ENCODE data around the gene CNN1. TPM values are rescaled to one million over a fixed set of nuclear protein-coding genes. Genes with fewer than 3 reads are reported as not detected.

The CNN1 gene
- total RNA-seq, 1 donor from 2014 or later = 276 TPM

- Histone ChIP-seq H3K9me3 (no peaks in the 10 kb centered on the region), H3K36me3 (no peaks in the 10 kb centered on the region), H3K27me3 (no peaks in the 10 kb centered on the region), H3K27ac (no peak overlapping the region), H3K4me3 (no peak overlapping the region), H3K4me1 (peaks cover 23% of the 10 kb centered on the region)
- intact Hi-C loops (cut with DNase I) = no loop called here
- TF ChIP-seq, protein P1, sequence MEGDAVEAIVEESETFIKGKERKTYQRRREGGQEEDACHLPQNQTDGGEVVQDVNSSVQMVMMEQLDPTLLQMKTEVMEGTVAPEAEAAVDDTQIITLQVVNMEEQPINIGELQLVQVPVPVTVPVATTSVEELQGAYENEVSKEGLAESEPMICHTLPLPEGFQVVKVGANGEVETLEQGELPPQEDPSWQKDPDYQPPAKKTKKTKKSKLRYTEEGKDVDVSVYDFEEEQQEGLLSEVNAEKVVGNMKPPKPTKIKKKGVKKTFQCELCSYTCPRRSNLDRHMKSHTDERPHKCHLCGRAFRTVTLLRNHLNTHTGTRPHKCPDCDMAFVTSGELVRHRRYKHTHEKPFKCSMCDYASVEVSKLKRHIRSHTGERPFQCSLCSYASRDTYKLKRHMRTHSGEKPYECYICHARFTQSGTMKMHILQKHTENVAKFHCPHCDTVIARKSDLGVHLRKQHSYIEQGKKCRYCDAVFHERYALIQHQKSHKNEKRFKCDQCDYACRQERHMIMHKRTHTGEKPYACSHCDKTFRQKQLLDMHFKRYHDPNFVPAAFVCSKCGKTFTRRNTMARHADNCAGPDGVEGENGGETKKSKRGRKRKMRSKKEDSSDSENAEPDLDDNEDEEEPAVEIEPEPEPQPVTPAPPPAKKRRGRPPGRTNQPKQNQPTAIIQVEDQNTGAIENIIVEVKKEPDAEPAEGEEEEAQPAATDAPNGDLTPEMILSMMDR (IDR thresholded peaks at IDR 0.05) = no peak
- TF ChIP-seq POLR2A (IDR thresholded peaks at IDR 0.05) = no peak
- TF ChIP-seq POLR2AphosphoS5 (IDR thresholded peaks at IDR 0.05; ENCODE audit: insufficient read depth in 1 of 2, low read depth in 1 of 2) = no peak
- no peak for DNase-seq (ENCODE audit: extremely low spot score in 2 of 2)
Observed at GRCh38 chr19:11574689-11575088, 36.0 kb downstream of the CNN1 start.

DNA sequence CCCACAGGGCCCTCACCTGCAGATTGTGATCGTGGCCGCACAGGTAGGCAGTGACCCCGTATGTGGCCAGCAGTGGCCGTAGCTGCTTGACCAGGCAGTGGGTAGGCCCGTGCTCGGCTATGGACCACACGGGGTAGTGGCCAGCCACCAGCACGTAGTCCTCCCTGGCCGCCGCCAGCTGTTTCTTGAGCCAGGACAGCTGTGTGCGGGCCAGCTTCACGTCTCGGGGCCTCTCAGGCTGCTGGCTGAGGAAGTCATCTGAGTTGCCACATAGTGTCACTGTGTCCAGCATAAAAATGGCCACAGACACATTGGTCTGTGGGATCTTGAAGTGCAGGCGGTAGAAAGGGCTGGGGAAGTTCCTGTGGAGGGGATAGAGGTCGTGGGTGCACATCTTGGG is 37.6 kb downstream of the CNN1 start:
- TF ChIP-seq POLR2A (IDR thresholded peaks at IDR 0.05) (no peak), POLR2AphosphoS5 (IDR thresholded peaks at IDR 0.05; ENCODE audit: insufficient read depth in 1 of 2, low read depth in 1 of 2) (no peak)
- TF ChIP-seq, protein P1 (IDR thresholded peaks at IDR 0.05) = no peak
- Histone ChIP-seq H3K4me3 (no peak overlapping the region), H3K4me1 (peaks cover 34% of the 10 kb centered on the region), H3K27ac (no peak overlapping the region), H3K36me3 (no peaks in the 10 kb centered on the region), H3K27me3 (no peaks in the 10 kb centered on the region), H3K9me3 (no peaks in the 10 kb centered on the region)
- intact Hi-C loops (cut with DNase I) = no loop called here
- DNase-seq (ENCODE audit: extremely low spot score in 2 of 2) = no peak

GRCh38 chr19:11577451-11578257 is 39.0 kb downstream of the CNN1 start, which contains the start of gene ACP5:
TSS of gene ACP5 (minus strand) at chr19:11577645. CDS start at chr19:11577317, 328 bp downstream.
- peaks cover 41% of the 10 kb centered on the region for H3K4me1 ChIP-seq
- DNase-seq (ENCODE audit: extremely low spot score in 2 of 2) = no peak
- peak within 1 kb of the TSS; percentile 55 for H3K27ac ChIP-seq
- no peak for TF ChIP-seq POLR2AphosphoS5 (IDR thresholded peaks at IDR 0.05; ENCODE audit: insufficient read depth in 1 of 2, low read depth in 1 of 2)
- TF ChIP-seq POLR2A (IDR thresholded peaks at IDR 0.05) = no peak
- TF ChIP-seq, protein P1 (IDR thresholded peaks at IDR 0.05) = no peak
- peak within 1 kb of the TSS; percentile 43 to 45 for H3K4me3 ChIP-seq
- no peaks in the 10 kb centered on the region for H3K36me3 ChIP-seq
- H3K27me3 ChIP-seq = no peaks in the 10 kb centered on the region
- intact Hi-C loops (cut with DNase I) = no loop called here
- H3K9me3 ChIP-seq = no peaks in the 10 kb centered on the region

DNA sequence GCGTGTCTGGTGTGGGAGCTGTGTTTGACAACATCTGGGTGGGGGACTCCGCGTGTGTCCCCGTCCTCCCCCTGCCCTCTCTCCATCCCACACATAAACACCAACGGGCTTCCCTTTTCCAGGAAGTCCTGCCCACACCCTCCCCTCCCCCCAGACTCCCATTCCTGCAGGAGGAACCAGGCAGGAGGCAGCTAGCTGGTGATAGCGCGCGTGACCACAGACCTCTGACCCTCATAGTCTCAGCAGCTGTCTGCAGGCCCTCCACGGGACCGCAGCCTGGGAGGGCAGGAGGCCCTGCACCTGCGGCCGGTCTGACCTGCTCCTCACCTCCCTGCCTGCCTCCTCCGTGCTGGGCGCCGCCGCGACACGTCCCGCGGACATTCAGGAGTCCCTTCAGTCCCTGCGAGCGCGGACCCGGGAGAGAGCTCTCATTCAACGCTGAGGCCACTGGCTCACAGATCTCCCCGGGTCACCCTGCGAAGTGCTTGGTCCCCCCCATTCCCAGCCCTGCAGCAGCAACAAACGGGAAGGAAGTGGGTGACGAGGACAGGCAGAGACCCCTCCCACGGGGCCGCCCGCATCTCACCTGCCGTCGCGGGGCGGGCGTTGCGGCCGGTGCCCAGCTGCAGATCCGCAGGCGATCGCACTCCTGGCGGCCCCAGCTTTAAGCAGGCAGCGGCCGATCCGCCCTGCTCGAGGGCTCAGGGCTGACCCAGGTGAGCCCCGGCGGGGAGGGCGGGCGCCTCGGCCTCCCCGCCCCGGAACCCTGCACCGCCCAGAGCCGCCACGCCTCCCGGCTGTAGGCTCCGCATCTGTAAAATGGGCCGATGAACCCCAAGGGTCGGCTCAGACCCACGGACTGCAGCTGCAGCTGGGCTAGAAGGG is 39.8 kb downstream of the CNN1 start:
- Histone ChIP-seq H3K27ac (peak overlapping the region; percentile 55), H3K27me3 (no peaks in the 10 kb centered on the region), H3K4me3 (peak overlapping the region; percentile 43 to 45), H3K4me1 (peaks cover 41% of the 10 kb centered on the region), H3K36me3 (no peaks in the 10 kb centered on the region), H3K9me3 (no peaks in the 10 kb centered on the region)
- no peak for DNase-seq (ENCODE audit: extremely low spot score in 2 of 2)
- TF ChIP-seq, protein P1 (IDR thresholded peaks at IDR 0.05) = no peak
- TF ChIP-seq POLR2AphosphoS5 (IDR thresholded peaks at IDR 0.05; ENCODE audit: insufficient read depth in 1 of 2, low read depth in 1 of 2) = peak in 1 of 2 donors; percentile 32
- intact Hi-C loops (cut with DNase I) = no loop called here

Data from vagina (tissue), 2 donors.